ENCODE measurements around the gene CLCN1.

The CLCN1 gene

GRCh38 chr7:143295870-143296269, 20.0 kb upstream of the CLCN1 start:
- DNase-seq (ENCODE audit: low read depth) = no peak

- DNase-seq (ENCODE audit: low read depth) = no peak
These were observed 19.2 kb upstream of the CLCN1 start for GRCh38 chr7:143296686-143297085.

GRCh38 chr7:143299346-143299745, 16.6 kb upstream of the CLCN1 start:
- no peak for DNase-seq (ENCODE audit: low read depth)

- DNase-seq (ENCODE audit: low read depth) = no peak
These were observed 16.1 kb upstream of the CLCN1 start for GRCh38 chr7:143299840-143300239.

- DNase-seq (ENCODE audit: low read depth) = no peak
These were observed 14.7 kb upstream of the CLCN1 start for GRCh38 chr7:143300959-143301935.

- no peak for DNase-seq (ENCODE audit: low read depth)
These were observed 12.2 kb upstream of the CLCN1 start for GRCh38 chr7:143303733-143304132.

- DNase-seq (ENCODE audit: low read depth) = no peak
These were observed 11.0 kb upstream of the CLCN1 start for GRCh38 chr7:143304938-143305337.

GRCh38 chr7:143305423-143306070, 10.4 kb upstream of the CLCN1 start:
- peak; percentile 18 for DNase-seq (ENCODE audit: low read depth)

GRCh38 chr7:143308632-143309031, 7.3 kb upstream of the CLCN1 start:
- no peak for DNase-seq (ENCODE audit: low read depth)

GRCh38 chr7:143314127-143314526, 1.8 kb upstream of the CLCN1 start:
- no peak for DNase-seq (ENCODE audit: low read depth)

GRCh38 chr7:143316492-143316891, 581 bp downstream of the CLCN1 start:
- DNase-seq (ENCODE audit: low read depth) = no peak

GRCh38 chr7:143318661-143319060, 2.8 kb downstream of the CLCN1 start:
- peak; percentile 30 for DNase-seq (ENCODE audit: low read depth)

- no peak for DNase-seq (ENCODE audit: low read depth)
These were observed 4.7 kb downstream of the CLCN1 start for GRCh38 chr7:143320620-143321019.

GRCh38 chr7:143321242-143321641, 5.3 kb downstream of the CLCN1 start:
- DNase-seq (ENCODE audit: low read depth) = no peak

- no peak for DNase-seq (ENCODE audit: low read depth)
These were observed 5.8 kb downstream of the CLCN1 start for GRCh38 chr7:143321734-143322133.

GRCh38 chr7:143322760-143323633, 7.1 kb downstream of the CLCN1 start:
- DNase-seq (ENCODE audit: low read depth) = no peak

GRCh38 chr7:143323653-143324052, 7.7 kb downstream of the CLCN1 start:
- DNase-seq (ENCODE audit: low read depth) = no peak

- no peak for DNase-seq (ENCODE audit: low read depth)
These were observed 9.3 kb downstream of the CLCN1 start for GRCh38 chr7:143325240-143325639.

GRCh38 chr7:143327903-143328302, 12.0 kb downstream of the CLCN1 start:
- DNase-seq (ENCODE audit: low read depth) = no peak

- no peak for DNase-seq (ENCODE audit: low read depth)
These were observed 13.7 kb downstream of the CLCN1 start for GRCh38 chr7:143329471-143330170.

- peak; percentile 86 for DNase-seq (ENCODE audit: low read depth)
These were observed 15.4 kb downstream of the CLCN1 start for GRCh38 chr7:143331179-143331801.

Data from fibroblast of the conjunctiva (primary cell).